RKO (cell line): Measurements from ENCODE around the gene S100A4.
"Not testable (repeated sequence)": the region's sequence is repeated elsewhere in the genome, so short reads cannot be mapped to it uniquely, and the experiment has no call there.

Experiments
- DNase-seq: peaks from one replicate; pipeline ENCODE4 v3.0.0-alpha.2; 2016; ENCODE audit warnings: low spot score

S100A4 gene

GRCh38 chr1:153533689-153534201 lies 11.9 kb downstream of the S100A4 start:
- DNase-seq: peak; percentile 98

DNA sequence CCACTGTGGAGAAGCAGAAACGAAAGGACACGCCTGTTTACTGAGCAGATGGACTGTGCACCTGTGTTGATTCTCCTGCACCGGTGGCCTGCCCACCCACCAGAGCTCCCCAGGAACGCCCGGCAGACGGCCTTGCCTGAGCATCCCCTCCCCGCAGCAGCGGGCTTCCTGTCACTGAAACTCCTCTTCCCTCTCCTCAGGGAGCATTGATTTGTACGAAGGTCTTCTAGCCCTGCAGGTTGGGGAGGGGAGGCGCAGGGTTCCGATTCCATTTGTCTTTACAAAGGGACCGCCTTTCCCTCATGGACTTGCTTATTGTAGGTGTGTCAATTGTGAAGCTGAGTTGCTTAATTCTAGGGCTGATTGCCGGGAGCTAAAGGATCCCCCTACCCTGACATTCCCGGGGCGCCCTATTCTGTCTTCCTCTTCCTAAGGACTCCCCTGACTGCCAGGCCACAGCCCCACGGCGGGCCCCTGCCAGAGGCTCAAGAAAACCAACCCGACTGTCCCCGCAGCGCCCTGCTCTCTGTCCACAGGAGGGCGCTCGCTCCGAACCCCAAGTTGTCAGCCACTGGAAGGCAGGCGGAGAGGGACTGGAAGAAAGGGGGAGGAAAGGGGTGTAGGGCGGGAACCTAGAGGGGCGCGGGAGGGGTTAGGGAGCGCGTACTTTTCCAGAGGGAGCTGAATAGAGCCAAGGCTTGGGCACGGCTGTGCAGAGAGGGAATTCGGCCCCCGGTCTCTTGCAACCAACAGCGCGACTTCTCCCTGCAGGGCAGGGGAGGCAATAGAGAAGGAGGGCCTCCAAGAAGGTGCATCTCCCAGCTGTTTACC lies 12.6 kb downstream of the S100A4 start:
- peak; percentile 92 for DNase-seq

GRCh38 chr1:153532181-153532580 lies 13.4 kb downstream of the S100A4 start:
- DNase-seq: no peak

GRCh38 chr1:153531638-153532037 lies 14.0 kb downstream of the S100A4 start:
- no peak for DNase-seq

DNA sequence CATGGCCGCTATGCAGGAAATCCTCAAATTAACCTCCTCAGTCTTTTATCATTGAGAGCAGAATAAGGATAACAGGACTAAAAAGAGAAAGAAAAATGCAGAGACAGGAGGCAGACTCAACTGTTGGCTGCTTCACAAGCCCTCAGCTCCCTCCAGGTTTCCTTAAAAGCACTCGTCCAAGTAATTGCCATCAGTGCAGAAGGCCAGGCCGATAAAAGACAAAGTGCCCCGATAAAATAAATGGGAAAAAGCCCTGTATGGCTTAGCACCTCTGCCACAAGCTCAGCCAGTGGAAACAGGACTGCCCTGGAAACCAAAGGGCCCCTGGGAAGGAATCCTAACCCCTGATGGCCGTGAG lies 17.9 kb downstream of the S100A4 start:
- DNase-seq: no peak

DNA sequence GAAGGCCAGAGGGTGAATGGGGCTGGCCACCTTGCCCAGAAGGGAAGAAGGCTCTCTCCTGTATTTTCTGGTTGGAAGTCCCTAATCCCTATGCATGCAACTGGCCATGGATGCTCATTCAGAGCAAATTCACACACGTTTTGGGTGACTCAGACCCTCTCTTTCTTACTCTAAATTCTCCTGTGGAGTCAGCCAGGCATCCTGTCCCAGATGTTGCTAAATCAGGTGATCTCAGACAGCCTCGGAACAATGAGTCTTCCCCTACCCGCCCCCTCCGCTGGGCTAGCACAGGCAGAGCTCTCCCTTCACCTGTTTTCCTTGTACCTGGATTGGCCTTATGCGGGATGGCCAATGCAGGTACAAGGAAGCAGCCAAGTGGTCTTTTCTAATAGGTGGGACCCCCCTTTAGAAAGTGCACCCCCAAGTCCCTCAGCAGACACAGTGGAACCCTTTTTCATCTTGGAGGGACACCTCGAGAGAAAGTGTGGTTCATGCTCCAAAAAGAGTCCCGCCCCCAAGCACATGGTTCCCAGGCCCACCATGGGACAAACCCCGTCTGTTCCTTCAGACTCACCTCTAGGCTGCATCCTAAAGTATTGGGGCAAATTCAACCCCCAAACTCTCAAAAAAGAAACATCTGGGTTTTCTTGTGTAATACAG lies 18.5 kb downstream of the S100A4 start:
- DNase-seq: peak; percentile 34

DNA sequence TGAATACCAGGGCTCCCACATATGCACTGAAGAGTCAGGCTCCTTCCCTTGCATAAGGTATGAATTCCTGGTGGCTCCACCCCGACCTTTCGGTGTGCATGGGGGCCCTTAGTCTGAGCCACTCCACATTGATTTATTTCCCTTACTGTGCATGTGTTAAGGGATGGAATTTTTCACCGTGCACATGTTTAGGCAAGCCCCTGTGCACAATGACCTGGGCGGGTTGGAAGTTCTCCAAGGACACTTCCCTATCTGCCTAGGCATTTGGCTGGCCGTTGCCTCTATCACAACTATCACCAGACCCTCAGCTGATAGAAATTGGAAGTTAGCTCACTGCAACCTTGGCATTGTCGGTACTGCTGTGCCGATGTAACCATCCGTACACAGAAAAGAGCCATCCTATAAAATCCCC lies 19.5 kb downstream of the S100A4 start:
- no peak for DNase-seq

DNA sequence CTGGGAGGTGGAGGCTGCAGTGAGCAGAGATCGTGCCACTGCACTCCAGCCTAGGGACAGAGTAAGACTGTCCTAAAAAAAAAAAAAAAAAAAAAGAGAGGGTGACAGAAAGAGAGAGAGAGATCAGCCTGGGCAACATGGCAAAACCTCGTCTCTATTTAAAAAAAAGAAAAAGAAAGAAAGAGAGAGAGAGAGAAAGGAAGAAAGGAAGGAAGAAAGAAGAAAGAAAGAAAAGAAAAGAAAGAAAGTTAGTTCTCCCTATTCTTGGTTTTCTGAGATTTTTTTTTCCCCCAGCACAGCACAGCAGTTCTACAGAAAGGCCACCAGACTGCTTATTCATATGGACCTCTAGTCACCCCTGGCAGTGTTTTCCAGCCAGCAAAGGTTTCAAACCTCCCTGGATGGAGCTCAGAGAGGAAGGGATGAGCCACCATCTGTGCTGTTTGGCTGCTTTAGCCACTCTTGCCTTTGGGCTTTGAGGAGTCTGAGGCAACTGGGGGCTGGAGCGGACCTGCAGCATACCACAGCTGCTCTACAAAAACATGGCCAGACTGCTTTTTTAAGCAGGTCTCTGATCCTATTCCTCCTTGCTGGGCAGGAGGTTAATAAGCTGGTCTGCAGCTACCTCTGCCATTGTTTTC lies 20.4 kb downstream of the S100A4 start:
- DNase-seq: no peak

DNA sequence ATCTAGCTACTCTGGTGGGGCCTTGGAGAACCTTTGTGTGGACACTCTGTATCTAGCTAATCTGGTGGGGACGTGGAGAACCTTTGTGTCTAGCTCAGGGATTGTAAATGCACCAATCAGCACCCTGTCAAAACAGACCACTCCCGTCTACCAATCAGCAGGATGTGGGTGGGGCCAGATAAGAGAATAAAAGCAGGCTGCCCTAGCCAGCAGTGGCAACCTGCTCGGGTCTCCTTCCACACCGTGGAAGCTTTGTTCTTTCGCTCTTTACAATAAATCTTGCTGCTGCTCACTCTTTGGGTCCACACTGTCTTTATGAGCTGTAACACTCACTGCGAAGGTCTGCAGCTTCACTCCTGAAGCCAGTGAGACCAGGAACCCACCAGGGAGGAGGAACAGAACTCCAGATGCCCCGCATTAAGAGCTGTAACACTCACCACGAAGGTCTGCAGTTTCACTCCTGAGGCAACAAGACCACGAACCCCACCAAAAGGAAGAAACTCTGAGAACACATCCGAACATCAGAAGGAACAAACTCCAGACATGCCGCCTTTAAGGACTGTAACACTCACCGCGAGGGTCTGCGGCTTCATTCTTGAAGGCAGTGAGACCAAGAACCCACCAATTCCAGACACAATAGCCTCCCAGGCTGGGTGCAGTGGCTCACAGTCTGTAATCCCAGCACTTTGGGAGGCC lies 23.1 kb downstream of the S100A4 start:
- not testable (repeated sequence) for DNase-seq

DNA sequence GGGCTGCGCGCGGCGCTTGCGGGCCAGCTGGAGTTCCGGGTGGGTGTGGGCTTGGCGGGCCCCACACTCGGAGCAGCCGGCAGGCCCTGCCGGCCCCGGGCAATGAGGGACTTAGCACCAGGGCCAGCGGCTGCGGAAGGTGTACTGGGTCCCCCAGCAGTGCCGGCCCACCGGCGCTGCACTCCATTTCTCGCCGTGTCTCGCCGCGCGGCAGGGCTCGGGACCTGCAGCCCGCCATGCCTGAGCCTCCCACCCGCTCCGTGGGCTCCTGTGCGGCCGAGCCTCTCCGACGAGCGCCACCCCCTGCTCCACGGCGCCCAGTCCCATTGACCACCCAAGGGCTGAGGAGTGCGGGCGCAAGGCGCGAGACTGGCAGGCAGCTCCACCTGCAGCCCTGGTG lies 23.8 kb downstream of the S100A4 start:
- DNase-seq: not testable (repeated sequence)

GRCh38 chr1:153520818-153521476 lies 24.7 kb downstream of the S100A4 start:
- DNase-seq: no peak

GRCh38 chr1:153520137-153520691 lies 25.4 kb downstream of the S100A4 start:
- DNase-seq: not testable (repeated sequence)

- DNase-seq: no peak
These were observed 26.4 kb downstream of the S100A4 start for GRCh38 chr1:153519242-153519641.

- no peak for DNase-seq
These were observed 29.9 kb downstream of the S100A4 start for GRCh38 chr1:153515504-153516394.

GRCh38 chr1:153513666-153514065 lies 31.9 kb downstream of the S100A4 start:
- DNase-seq: no peak

- DNase-seq: peak; percentile 32
These were observed 32.6 kb downstream of the S100A4 start for GRCh38 chr1:153513023-153513422.

DNA sequence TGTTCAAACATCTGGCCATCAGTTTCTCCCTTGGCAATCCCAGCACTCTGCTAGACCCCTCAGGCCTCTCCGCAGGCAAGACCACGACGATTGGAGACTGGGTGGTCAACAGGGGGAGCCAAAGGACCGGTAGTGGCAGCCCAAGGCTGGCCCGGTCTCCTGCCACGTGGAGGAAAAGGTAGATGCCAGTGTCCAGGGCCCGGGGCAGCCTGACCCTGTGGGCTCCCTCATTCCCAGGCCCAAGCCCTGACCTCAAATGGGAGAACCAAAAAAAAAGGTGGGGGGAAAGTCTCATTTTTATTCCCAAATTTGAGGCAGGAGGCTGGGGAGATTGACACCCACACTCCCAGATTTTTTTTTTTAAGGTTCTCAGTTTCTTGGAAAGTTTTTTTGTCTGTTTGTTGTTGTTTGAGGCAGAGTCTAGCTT lies 34.6 kb downstream of the S100A4 start:
- DNase-seq: peak; percentile 90

GRCh38 chr1:153509729-153510354 lies 35.8 kb downstream of the S100A4 start:
- peak; percentile 35 for DNase-seq

GRCh38 chr1:153509036-153509435 lies 36.6 kb downstream of the S100A4 start:
- DNase-seq: no peak
